Measurements from ENCODE around the gene REPIN1. TPM values are rescaled to one million over a fixed set of nuclear protein-coding genes. Genes with fewer than 3 reads are reported as not detected.

The REPIN1 gene
- total RNA-seq, 1 donor from 2014 or later, result 144 TPM

DNA sequence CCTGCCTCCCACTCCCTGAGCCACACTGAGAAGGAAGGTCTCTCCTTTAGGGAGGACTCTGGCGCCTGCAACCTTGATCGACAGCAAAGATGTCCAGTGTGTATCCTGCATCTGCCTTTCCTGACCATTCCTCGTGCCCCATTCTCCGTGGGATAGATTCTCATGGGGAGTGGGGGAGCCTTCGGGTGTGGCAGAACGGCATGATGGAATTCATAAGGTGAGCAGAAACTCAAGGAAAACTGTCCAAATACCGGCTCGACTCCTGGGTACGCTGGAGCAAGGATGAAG is 26.6 kb upstream of the REPIN1 start:
- TF ChIP-seq CTCF (IDR thresholded peaks at IDR 0.05; ENCODE audit: insufficient read depth, low read length, poor library complexity, severe bottlenecking), result no peak
- Histone ChIP-seq H3K4me3 (ENCODE audit: low read depth, low read length) (no peak overlapping the region), H3K27me3 (ENCODE audit: control insufficient read depth, insufficient read depth, low read length) (peaks cover 16% of the 10 kb centered on the region), H3K36me3 (ENCODE audit: control insufficient read depth, insufficient read depth, low read length) (no peaks in the 10 kb centered on the region)
- no peak for DNase-seq (ENCODE audit: low read depth)

- no peak overlapping the region for H3K4me3 ChIP-seq (ENCODE audit: low read depth, low read length)
- no peak for TF ChIP-seq CTCF (IDR thresholded peaks at IDR 0.05; ENCODE audit: insufficient read depth, low read length, poor library complexity, severe bottlenecking)
- no peaks in the 10 kb centered on the region for H3K36me3 ChIP-seq (ENCODE audit: control insufficient read depth, insufficient read depth, low read length)
- H3K27me3 ChIP-seq (ENCODE audit: control insufficient read depth, insufficient read depth, low read length), result peaks cover 16% of the 10 kb centered on the region
- DNase-seq (ENCODE audit: low read depth), result no peak
Measured at GRCh38 chr7:150343225-150343624, 25.4 kb upstream of the REPIN1 start.

DNA sequence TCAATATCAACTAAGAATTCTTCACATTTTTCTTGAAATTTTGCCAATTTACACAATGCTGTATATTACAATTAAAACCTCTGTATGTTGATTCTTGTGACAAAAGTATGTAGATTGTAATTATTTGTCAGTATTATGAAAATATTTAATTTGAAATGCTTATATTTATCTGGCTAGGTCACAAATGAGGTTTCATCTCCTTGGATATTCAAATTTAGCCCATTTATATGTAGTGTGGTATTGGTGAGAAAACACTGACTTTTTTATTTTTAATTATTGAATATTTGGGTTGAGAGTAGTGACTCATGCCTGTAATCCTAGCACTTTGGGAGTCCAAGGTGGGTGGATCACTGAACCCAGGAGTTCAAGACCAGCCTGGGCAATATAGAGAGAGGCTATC is 24.3 kb upstream of the REPIN1 start:
- no peak overlapping the region for H3K4me3 ChIP-seq (ENCODE audit: low read depth, low read length)
- TF ChIP-seq CTCF (IDR thresholded peaks at IDR 0.05; ENCODE audit: insufficient read depth, low read length, poor library complexity, severe bottlenecking), result no peak
- no peak for DNase-seq (ENCODE audit: low read depth)
- peaks cover 16% of the 10 kb centered on the region for H3K27me3 ChIP-seq (ENCODE audit: control insufficient read depth, insufficient read depth, low read length)
- no peaks in the 10 kb centered on the region for H3K36me3 ChIP-seq (ENCODE audit: control insufficient read depth, insufficient read depth, low read length)

DNA sequence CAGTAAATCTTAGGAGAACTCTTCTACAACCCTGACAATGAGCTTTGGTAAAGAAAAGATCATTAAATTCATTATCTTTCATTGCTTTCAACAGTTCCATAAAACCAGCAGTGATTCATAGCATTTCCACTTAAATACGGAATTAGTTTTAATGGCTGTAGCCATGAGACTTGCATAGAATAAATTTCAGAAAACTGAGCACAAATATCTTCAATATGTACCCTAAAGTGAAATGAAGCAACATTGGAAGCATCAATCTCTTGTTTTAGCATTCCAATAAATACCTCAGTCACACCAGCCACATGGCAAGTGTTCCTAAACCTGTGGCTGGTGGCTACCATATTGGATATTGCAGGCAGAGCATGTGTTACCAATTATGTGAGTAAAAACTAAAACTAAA is 23.6 kb upstream of the REPIN1 start:
- DNase-seq (ENCODE audit: low read depth), result no peak
- Histone ChIP-seq H3K4me3 (ENCODE audit: low read depth, low read length) (no peak overlapping the region), H3K27me3 (ENCODE audit: control insufficient read depth, insufficient read depth, low read length) (peaks cover 16% of the 10 kb centered on the region), H3K36me3 (ENCODE audit: control insufficient read depth, insufficient read depth, low read length) (no peaks in the 10 kb centered on the region)
- TF ChIP-seq CTCF (IDR thresholded peaks at IDR 0.05; ENCODE audit: insufficient read depth, low read length, poor library complexity, severe bottlenecking), result no peak

GRCh38 chr7:150346922-150347321 is 21.7 kb upstream of the REPIN1 start:
- no peak for DNase-seq (ENCODE audit: low read depth)
- Histone ChIP-seq H3K27me3 (ENCODE audit: control insufficient read depth, insufficient read depth, low read length) (peaks cover 8% of the 10 kb centered on the region), H3K4me3 (ENCODE audit: low read depth, low read length) (no peak overlapping the region), H3K36me3 (ENCODE audit: control insufficient read depth, insufficient read depth, low read length) (no peaks in the 10 kb centered on the region)
- TF ChIP-seq CTCF (IDR thresholded peaks at IDR 0.05; ENCODE audit: insufficient read depth, low read length, poor library complexity, severe bottlenecking), result no peak

DNA sequence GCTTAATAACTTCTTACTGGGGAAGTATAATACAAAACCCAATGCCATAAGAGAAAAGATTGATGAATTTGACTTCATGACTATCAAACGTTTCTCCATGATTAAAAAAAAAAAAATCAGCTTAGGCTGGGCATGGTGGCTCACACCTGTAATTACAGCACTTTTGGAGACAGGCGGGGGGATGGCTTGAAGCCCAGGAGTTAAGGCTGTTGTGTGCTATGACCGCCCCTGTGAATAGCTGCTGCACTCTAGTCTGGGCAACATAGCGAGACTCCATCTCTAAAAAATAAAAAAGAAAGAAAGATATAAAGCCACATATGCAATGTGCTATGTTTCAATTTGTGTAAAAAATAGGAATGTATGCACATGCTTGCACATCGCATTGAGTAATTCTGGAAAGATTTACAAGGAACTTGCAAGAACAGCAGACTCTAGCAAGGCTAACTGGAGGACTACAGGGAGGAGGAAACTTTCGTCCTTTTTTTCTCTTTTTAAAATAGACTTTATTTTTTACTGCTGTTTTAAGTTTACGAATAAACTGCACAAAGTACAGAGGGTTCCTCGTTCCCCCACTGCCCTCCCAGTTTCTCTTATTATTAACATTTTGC is 16.9 kb upstream of the REPIN1 start:
- TF ChIP-seq CTCF (IDR thresholded peaks at IDR 0.05; ENCODE audit: insufficient read depth, low read length, poor library complexity, severe bottlenecking), result no peak
- Histone ChIP-seq H3K36me3 (ENCODE audit: control insufficient read depth, insufficient read depth, low read length) (no peaks in the 10 kb centered on the region), H3K27me3 (ENCODE audit: control insufficient read depth, insufficient read depth, low read length) (peaks cover under 1% of the 10 kb centered on the region), H3K4me3 (ENCODE audit: low read depth, low read length) (no peak overlapping the region)
- DNase-seq (ENCODE audit: low read depth), result no peak
